ENCODE data around the gene WDFY4.

Gene WDFY4

GRCh38 chr10:48835781-48836180, 151.1 kb downstream of the WDFY4 start:
- DNase-seq (ENCODE audit: low read depth, low spot score), result no peak
- no peak overlapping the region for H3K27ac ChIP-seq

GRCh38 chr10:48836605-48837004, 151.9 kb downstream of the WDFY4 start:
- H3K27ac ChIP-seq, result no peak overlapping the region
- DNase-seq (ENCODE audit: low read depth, low spot score), result no peak

- no peak overlapping the region for H3K27ac ChIP-seq
- no peak for DNase-seq (ENCODE audit: low read depth, low spot score)
Measured at GRCh38 chr10:48838834-48839233, 154.2 kb downstream of the WDFY4 start.

- DNase-seq (ENCODE audit: low read depth, low spot score), result no peak
- no peak overlapping the region for H3K27ac ChIP-seq
Measured at GRCh38 chr10:48839809-48840679, 155.4 kb downstream of the WDFY4 start.

GRCh38 chr10:48842231-48842630, 157.6 kb downstream of the WDFY4 start:
- no peak overlapping the region for H3K27ac ChIP-seq
- DNase-seq (ENCODE audit: low read depth, low spot score), result no peak

- H3K27ac ChIP-seq, result no peak overlapping the region
- no peak for DNase-seq (ENCODE audit: low read depth, low spot score)
Measured at GRCh38 chr10:48843198-48843597, 158.5 kb downstream of the WDFY4 start.

- no peak overlapping the region for H3K27ac ChIP-seq
- DNase-seq (ENCODE audit: low read depth, low spot score), result no peak
Measured at GRCh38 chr10:48844616-48845015, 159.9 kb downstream of the WDFY4 start.

- no peak for DNase-seq (ENCODE audit: low read depth, low spot score)
- no peak overlapping the region for H3K27ac ChIP-seq
Measured at GRCh38 chr10:48845512-48845911, 160.8 kb downstream of the WDFY4 start.

- no peak for DNase-seq (ENCODE audit: low read depth, low spot score)
- H3K27ac ChIP-seq, result no peak overlapping the region
Measured at GRCh38 chr10:48847691-48848090, 163.0 kb downstream of the WDFY4 start.

- H3K27ac ChIP-seq, result no peak overlapping the region
Measured at GRCh38 chr10:48856855-48857254, 172.2 kb downstream of the WDFY4 start.

GRCh38 chr10:48872234-48872633, 187.6 kb downstream of the WDFY4 start:
- DNase-seq (ENCODE audit: low read depth, low spot score), result no peak
- no peak overlapping the region for H3K27ac ChIP-seq

More at GRCh38 chr10:48856855-48857254, 172.2 kb downstream of the WDFY4 start:
- DNase-seq (ENCODE audit: low read depth, low spot score), result no peak

- DNase-seq (ENCODE audit: low read depth, low spot score), result no peak
- H3K27ac ChIP-seq, result no peak overlapping the region
Measured at GRCh38 chr10:48878091-48878490, 193.4 kb downstream of the WDFY4 start.

GRCh38 chr10:48879451-48879850, 194.8 kb downstream of the WDFY4 start:
- DNase-seq (ENCODE audit: low read depth, low spot score), result no peak

GRCh38 chr10:48880016-48880705, 195.5 kb downstream of the WDFY4 start:
- no peak overlapping the region for H3K27ac ChIP-seq
- no peak for DNase-seq (ENCODE audit: low read depth, low spot score)

More at GRCh38 chr10:48879451-48879850, 194.8 kb downstream of the WDFY4 start:
- no peak overlapping the region for H3K27ac ChIP-seq

- no peak for DNase-seq (ENCODE audit: low read depth, low spot score)
- no peak overlapping the region for H3K27ac ChIP-seq
Measured at GRCh38 chr10:48881937-48882336, 197.3 kb downstream of the WDFY4 start.

- DNase-seq (ENCODE audit: low read depth, low spot score), result no peak
- H3K27ac ChIP-seq, result no peak overlapping the region
Measured at GRCh38 chr10:48882881-48883280, 198.2 kb downstream of the WDFY4 start.

- DNase-seq (ENCODE audit: low read depth, low spot score), result no peak
- no peak overlapping the region for H3K27ac ChIP-seq
Measured at GRCh38 chr10:48883701-48884100, 199.0 kb downstream of the WDFY4 start.

- no peak for DNase-seq (ENCODE audit: low read depth, low spot score)
- H3K27ac ChIP-seq, result no peak overlapping the region
Measured at GRCh38 chr10:48884179-48885045, 199.7 kb downstream of the WDFY4 start.

- no peak for DNase-seq (ENCODE audit: low read depth, low spot score)
Measured at GRCh38 chr10:48885376-48885775, 200.7 kb downstream of the WDFY4 start.

GRCh38 chr10:48887982-48888381, 203.3 kb downstream of the WDFY4 start:
- no peak for DNase-seq (ENCODE audit: low read depth, low spot score)
- no peak overlapping the region for H3K27ac ChIP-seq

More at GRCh38 chr10:48885376-48885775, 200.7 kb downstream of the WDFY4 start:
- no peak overlapping the region for H3K27ac ChIP-seq

Measured in epithelial cell of prostate (primary cell).